HG03378 (cell line): Measurements from ENCODE around the gene POLR3A.

ENCODE experiments used
- ATAC-seq: cut with Tn5 transposase; IDR thresholded peaks from one replicate; pipeline ENCODE4 v1.9.1; 2021; ENCODE audit warnings: mild to moderate bottlenecking, moderate library complexity; ENCODE audit not compliant: unreplicated experiment

Gene POLR3A

GRCh38 chr10:77959887-77960455 lies 69.3 kb downstream of the POLR3A start:
- no peak for ATAC-seq

- ATAC-seq = no peak
Observed at GRCh38 chr10:77959384-77959783, 69.9 kb downstream of the POLR3A start.

- ATAC-seq = no peak
Observed at GRCh38 chr10:77955136-77955535, 74.2 kb downstream of the POLR3A start.

GRCh38 chr10:77949167-77949566 lies 80.1 kb downstream of the POLR3A start:
- ATAC-seq = no peak

GRCh38 chr10:77946084-77946483 lies 83.2 kb downstream of the POLR3A start:
- no peak for ATAC-seq

- no peak for ATAC-seq
Observed at GRCh38 chr10:77944519-77944918, 84.8 kb downstream of the POLR3A start.

GRCh38 chr10:77943121-77943901 lies 86.0 kb downstream of the POLR3A start:
- ATAC-seq = no peak

GRCh38 chr10:77941790-77942189 lies 87.5 kb downstream of the POLR3A start:
- no peak for ATAC-seq

- ATAC-seq = no peak
Observed at GRCh38 chr10:77940627-77941026, 88.7 kb downstream of the POLR3A start.

GRCh38 chr10:77940225-77940624 lies 89.1 kb downstream of the POLR3A start:
- no peak for ATAC-seq

- ATAC-seq = no peak
Observed at GRCh38 chr10:77939561-77940001, 89.7 kb downstream of the POLR3A start.

GRCh38 chr10:77936697-77937567 lies 92.4 kb downstream of the POLR3A start:
- ATAC-seq = no peak

- ATAC-seq = no peak
Observed at GRCh38 chr10:77932016-77932715, 97.1 kb downstream of the POLR3A start.

GRCh38 chr10:77927402-77928246 lies 101.7 kb downstream of the POLR3A start:
- ATAC-seq = no peak

GRCh38 chr10:77926566-77927401 lies 102.5 kb downstream of the POLR3A start, which contains the start of gene DLG5:
TSS of gene DLG5 (minus strand) at chr10:77926755. CDS start at chr10:77926520, 235 bp downstream.
- ATAC-seq = no peak

- no peak for ATAC-seq
Observed at GRCh38 chr10:77925795-77926565, 103.3 kb downstream of the POLR3A start.

GRCh38 chr10:77925410-77925794 lies 103.9 kb downstream of the POLR3A start:
- no peak for ATAC-seq

GRCh38 chr10:77922566-77923179 lies 106.6 kb downstream of the POLR3A start:
- ATAC-seq = no peak
